GM21786 (cell line): Measurements from ENCODE around the gene GPHN.
A peak's percentile ranks its signal among the peaks of the same experiment; 100 is the strongest.
"Not testable (repeated sequence)": the region's sequence is repeated elsewhere in the genome, so short reads cannot be mapped to it uniquely, and the experiment has no call there.

Experiments used
- ATAC-seq: cut with Tn5 transposase; IDR thresholded peaks from one replicate; pipeline ENCODE4 v1.9.1; 2021; ENCODE audit not compliant: unreplicated experiment

GPHN gene

GRCh38 chr14:66501592-66501991, 6.4 kb upstream of the GPHN start:
- no peak for ATAC-seq

GRCh38 chr14:66502836-66503235, 5.1 kb upstream of the GPHN start:
- not testable (repeated sequence) for ATAC-seq

GRCh38 chr14:66503532-66503931, 4.4 kb upstream of the GPHN start:
- no peak for ATAC-seq

- peak; percentile 12 for ATAC-seq
Observed at GRCh38 chr14:66507181-66507721, 696 bp upstream of the GPHN start.

- no peak for ATAC-seq
Observed at GRCh38 chr14:66508547-66508845, 549 bp downstream of the GPHN start.

- peak; percentile 25 for ATAC-seq
Observed at GRCh38 chr14:66508846-66509621, 1.1 kb downstream of the GPHN start.

- ATAC-seq: no peak
Observed at GRCh38 chr14:66509874-66510273, 1.9 kb downstream of the GPHN start.

- no peak for ATAC-seq
Observed at GRCh38 chr14:66511849-66512248, 3.9 kb downstream of the GPHN start.

GRCh38 chr14:66514213-66514612, 6.3 kb downstream of the GPHN start:
- no peak for ATAC-seq

- no peak for ATAC-seq
Observed at GRCh38 chr14:66530526-66530925, 22.6 kb downstream of the GPHN start.

GRCh38 chr14:66539034-66539433, 31.1 kb downstream of the GPHN start:
- no peak for ATAC-seq

- no peak for ATAC-seq
Observed at GRCh38 chr14:66540038-66540437, 32.1 kb downstream of the GPHN start.

- ATAC-seq: no peak
Observed at GRCh38 chr14:66541627-66542026, 33.7 kb downstream of the GPHN start.

GRCh38 chr14:66543996-66544395, 36.0 kb downstream of the GPHN start:
- ATAC-seq: no peak

- not testable (repeated sequence) for ATAC-seq
Observed at GRCh38 chr14:66545191-66545590, 37.2 kb downstream of the GPHN start.

GRCh38 chr14:66545751-66546150, 37.8 kb downstream of the GPHN start:
- not testable (repeated sequence) for ATAC-seq

GRCh38 chr14:66563731-66564130, 55.8 kb downstream of the GPHN start:
- no peak for ATAC-seq

- ATAC-seq: no peak
Observed at GRCh38 chr14:66568220-66568619, 60.3 kb downstream of the GPHN start.

- ATAC-seq: no peak
Observed at GRCh38 chr14:66572826-66573225, 64.9 kb downstream of the GPHN start.

GRCh38 chr14:66575014-66575413, 67.1 kb downstream of the GPHN start:
- no peak for ATAC-seq

- no peak for ATAC-seq
Observed at GRCh38 chr14:66575939-66576338, 68.0 kb downstream of the GPHN start.

GRCh38 chr14:66587753-66588152, 79.8 kb downstream of the GPHN start:
- not testable (repeated sequence) for ATAC-seq

GRCh38 chr14:66595394-66595793, 87.4 kb downstream of the GPHN start:
- ATAC-seq: no peak
